Measurements from ENCODE around the gene LGR6.

GRCh38 chr1:202316186-202316585 lies 122.6 kb downstream of the LGR6 start:
- TF ChIP-seq POLR2AphosphoS5 (IDR thresholded peaks at IDR 0.05; ENCODE audit: low read depth, low read length) (no peak), REST (IDR thresholded peaks at IDR 0.05; ENCODE audit: insufficient read depth in 1 of 2, low read depth in 2 of 2, low read length in 1 of 2) (no peak)

Measured in Panc1 (cell line).